Stimulated activated CD4-positive, alpha-beta T cell treated with anti-CD3 and anti-CD28 coated beads, TNF-alpha, amount 100 ng/mL, for 1 hour (primary cell): ENCODE data around the gene CNDP1.

ENCODE experiments used
- DNase-seq, 3 donors: peaks; one replicate each; pipeline ENCODE4 v3.0.0-alpha.2; 2020; ENCODE audit warnings: low read depth in 3 of 3, low spot score in 1 of 3

Gene CNDP1

DNA sequence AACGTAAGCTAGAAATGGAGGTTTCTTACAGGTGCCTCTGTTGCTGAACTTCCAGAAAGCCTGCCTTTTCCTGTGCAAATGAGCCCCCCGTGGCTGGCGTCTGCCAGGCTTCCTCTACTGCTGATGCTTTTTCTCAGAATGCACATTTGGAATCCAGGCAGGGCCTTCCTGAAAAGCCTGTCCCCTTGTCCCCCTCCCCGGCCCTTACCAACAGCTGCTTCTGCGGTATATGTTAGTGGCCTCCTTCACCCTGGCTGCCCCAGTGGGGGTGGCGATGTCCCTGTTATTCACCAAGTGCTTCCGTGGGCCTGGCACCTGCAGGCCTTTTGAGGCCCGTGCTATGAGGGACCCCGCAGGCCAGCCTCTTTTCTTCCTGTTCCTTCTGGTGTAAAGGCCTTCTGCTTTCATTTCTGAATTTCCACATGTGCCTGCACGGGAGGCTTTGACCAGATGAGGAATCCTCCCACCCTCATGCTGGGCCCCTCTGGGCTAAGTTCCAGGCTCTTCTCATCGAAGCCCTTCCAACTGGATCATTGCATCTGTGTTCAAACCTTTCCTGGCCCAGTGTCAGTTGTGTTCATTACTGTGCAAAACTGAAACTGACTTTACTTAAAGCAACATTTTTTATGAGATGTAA lies 27.7 kb upstream of the CNDP1 start:
- no peak for DNase-seq

- DNase-seq, result no peak
These were observed 27.0 kb upstream of the CNDP1 start for GRCh38 chr18:74507097-74507881.

- no peak for DNase-seq
These were observed 26.4 kb upstream of the CNDP1 start for GRCh38 chr18:74507927-74508326.

DNA sequence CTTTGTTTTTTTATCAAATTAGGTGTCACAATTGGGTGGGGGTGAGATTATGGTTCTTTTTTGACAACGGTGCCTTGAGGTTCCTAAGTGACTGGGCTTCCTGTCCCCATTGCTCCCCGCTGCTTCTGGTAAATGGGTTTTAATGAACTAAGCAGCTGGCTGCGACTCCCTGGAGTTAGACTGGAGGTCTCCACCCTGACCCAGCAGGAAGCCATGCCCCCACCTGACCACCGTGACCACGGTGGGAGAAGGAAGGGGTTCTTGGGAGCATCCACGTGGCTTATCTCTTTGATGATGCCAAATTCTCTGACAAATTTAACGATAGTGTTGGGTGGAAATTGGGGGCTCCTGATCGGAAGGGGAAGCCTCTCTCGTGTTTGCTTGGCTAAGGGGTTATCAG lies 25.9 kb upstream of the CNDP1 start:
- DNase-seq, result no peak

DNA sequence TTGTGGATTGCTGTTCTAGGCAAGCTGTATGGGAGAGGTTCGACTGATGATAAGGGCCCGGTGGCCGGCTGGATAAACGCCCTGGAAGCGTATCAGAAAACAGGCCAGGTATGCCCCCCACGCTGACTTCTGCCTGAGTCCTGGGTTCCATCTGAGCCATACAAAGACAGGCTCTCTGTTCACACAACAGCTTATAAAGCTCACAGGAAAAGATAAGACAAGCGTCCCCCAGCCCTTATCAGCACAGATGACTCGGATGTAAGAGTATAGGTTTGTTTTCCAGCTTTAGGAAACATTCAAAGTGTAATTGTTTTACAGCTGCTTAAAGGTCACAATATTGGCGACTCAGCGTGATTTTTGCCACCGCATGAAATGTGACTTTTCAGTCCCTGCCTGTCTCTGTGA lies 25.5 kb upstream of the CNDP1 start:
- no peak for DNase-seq

DNA sequence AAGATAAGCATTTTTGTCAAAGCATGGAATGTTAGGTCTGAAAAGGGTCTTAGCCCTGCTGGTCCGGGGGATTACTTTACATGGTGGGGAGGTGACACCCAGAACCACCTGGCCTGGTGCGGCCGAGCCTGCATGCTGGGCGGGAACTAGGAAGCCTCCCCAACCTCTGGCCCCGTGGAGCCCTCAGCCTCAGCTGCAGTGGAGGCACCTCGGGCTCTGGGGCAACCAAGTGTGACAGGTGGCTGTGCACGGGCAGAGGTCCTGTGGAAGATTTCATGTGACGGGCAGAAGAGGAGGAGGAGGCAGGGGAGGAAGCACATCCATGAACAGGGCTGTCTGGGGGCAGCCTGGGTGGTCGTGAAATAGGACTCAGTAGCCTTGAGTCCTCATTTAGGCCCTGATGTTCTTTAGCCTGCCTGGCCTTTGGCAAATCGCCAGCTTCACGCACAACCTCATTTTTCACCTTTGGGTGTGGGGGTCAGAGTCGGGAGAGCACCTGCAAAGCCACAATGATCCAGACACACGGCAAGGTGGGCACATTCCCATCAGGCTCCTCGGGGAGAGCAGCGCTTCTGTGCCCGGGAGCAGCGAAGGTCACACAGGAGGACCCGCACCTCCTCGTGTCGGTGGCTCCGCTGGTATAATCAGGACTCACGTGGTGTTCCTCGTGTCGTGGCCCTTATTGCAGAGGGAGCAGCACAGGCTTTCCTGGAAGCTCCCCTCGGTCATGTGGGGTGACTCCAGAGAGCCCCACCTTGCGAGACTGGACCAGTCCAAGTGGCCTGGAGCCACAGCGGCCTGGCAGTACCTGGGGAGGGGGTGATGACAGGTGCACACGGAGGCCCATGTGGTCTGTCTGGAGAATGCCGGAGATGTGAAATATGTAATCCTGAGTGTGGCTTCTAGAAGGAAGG lies 24.2 kb upstream of the CNDP1 start:
- no peak for DNase-seq

DNA sequence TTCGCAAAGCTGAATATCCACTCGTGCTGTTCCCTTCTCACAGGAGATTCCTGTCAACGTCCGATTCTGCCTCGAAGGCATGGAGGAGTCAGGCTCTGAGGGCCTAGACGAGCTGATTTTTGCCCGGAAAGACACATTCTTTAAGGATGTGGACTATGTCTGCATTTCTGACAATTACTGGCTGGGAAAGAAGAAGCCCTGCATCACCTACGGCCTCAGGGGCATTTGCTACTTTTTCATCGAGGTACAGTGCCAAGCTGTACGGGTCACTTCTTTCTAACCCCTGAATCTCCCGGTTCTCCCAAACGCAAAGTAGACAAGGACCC lies 23.6 kb upstream of the CNDP1 start:
- no peak for DNase-seq

GRCh38 chr18:74511823-74512222 lies 22.5 kb upstream of the CNDP1 start:
- no peak for DNase-seq

- no peak for DNase-seq
These were observed 21.8 kb upstream of the CNDP1 start for GRCh38 chr18:74512321-74513053.

GRCh38 chr18:74513149-74513882 lies 21.0 kb upstream of the CNDP1 start:
- no peak for DNase-seq

DNA sequence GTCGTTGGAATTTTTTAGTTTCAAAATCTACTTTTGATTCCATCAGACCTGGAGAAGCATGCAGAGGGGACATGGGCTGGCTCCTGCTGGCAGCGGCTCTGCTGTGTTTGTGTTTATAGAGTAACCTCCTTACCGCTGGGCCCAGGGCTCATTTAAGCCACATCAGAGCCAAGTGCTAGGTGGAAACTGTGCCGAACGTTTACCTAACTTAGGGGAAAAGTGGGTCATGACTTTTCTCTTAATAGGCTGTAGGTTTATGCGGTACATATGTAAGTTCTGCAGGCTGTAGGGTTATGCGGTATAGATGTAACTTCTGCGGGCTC lies 20.5 kb upstream of the CNDP1 start:
- no peak for DNase-seq

DNA sequence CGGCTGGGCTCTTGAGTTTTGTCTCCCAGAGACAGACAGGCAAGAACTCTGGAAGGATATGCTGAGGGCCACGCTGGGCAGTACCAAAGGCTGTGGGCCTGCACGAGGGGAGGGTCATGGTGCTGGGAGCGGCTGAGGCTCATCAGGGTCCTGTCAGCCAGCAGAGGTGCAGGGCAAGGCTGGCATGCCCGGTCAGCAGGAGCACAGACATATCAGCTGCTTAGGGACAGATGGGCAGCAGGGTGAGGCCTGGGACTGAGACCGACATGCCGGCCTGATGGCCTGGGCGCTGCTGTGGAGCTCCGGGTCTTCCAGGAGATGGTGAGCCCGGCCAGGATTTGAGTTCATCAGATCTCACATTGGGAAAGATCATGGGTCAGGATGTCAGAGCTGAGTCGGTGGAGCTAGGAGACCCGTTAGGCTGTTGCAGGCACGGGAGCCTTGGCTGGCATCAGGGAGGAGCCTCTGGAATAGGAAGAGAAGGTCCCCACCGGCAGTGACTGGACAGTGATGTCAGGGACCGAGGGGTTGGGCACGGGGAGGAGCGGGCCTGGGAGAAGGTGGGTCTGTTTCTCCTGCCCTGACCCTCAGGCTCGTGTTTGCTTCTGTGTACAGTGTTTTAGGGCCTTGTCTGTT lies 19.3 kb upstream of the CNDP1 start:
- DNase-seq, result no peak

DNA sequence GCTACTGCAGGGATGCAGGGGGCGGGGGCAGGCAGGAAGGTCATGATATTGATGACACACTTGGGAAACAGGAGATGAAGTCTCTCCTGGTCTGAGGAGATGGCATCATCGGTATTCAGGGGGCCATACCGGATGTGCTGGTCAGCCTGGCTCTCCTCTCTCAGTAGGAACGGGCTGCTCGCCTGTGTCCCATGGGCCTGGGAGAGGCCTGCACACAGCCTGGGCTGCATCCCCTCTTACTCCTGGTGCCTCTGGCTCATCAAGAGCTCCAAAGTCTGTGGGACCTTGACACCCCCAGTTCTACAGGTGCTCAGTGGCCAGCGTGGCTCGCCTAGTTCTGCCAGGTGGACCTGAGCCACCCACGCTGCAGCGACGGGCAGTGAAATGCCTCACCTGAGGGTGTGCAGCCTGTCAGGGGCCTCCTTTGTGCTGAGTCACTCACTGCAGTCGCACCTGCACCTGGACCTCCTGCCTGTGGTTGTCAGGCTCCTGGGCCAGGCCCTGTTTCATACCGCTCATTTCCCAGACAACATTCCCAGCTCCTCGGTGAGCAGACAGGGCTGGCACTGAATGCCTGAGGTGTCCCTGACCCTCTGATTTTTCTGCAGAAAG lies 18.6 kb upstream of the CNDP1 start:
- no peak for DNase-seq

DNA sequence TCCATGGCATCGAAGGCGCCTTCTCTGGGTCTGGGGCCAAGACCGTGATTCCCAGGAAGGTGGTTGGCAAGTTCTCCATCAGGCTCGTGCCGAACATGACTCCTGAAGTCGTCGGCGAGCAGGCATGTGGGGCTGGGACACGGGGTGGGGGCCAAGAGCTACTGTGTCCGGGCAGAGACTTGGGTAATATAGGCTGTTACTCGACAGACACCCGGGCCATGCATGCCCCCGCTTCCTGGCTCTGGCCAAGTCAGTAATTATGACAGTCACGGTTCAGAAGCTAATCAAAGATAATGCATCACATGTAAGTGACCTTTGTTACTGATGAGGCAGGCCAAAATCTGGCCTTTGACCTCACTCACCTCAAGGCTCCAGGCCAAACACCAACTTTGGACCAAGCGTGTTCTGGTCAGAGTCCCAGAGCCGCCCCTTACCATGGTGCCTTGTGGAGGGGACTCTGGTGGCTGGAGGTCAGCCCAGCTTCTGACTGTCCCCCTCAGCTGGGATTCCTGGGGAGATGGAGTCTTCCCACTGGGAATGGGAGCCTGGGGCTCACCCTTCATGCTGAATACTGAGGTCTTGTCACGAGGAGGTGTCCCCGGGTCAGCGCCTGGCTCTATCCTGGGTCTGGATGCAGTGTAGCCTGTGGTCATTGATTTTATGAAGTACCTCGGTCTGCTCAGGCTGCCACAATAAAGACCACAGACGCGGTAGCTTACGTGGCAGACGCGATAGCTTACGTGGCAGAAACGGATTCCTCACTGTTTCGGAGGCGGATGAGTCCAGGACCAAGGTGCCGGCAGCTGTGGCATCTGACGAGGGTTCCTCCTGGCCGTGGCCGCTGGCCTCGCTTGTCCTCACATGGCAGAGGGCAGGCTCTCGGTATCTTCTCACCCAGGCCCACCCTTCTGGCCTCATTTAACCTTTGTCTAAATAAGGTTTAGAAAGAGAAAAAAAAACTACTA lies 17.7 kb upstream of the CNDP1 start:
- no peak for DNase-seq

- no peak for DNase-seq
These were observed 17.1 kb upstream of the CNDP1 start for GRCh38 chr18:74517236-74517630.

GRCh38 chr18:74518456-74519295 lies 15.6 kb upstream of the CNDP1 start:
- no peak for DNase-seq

DNA sequence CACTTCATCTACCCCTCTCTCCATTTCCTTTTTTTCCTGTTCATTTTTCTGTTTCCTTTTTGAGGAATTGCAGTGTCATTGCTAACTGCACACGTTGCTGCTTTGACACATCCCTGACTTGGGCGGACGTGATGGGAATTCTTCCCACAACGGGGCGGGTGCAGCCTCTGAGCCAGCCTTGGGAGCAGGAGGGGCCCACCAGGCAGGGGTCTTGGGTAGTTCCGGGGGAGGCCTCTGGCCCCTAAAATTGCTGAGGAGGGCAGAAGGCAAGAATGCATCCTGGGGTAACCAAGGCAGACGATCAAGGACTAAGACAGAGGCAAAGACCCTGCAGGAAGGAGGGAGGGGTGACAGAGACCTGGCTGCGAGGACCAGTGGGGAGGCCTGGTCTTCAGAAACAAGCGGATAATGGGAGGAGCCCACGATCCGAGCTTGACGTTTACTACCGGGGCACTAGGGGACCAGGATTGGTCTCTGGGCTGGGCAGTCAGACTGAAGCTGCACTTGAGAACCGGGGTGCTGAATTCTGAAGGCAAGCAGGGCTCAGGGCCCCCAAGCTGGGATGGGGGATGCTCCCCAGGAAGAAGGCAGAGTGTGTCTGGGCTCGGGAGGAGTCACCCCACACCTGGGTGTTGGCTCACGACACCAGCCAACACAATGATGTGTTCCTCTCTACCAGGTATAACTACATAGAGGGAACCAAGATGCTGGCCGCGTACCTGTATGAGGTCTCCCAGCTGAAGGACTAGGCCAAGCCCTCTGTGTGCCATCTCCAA lies 14.8 kb upstream of the CNDP1 start:
- DNase-seq, result no peak
